ENCODE measurements around the gene MMAB.

The MMAB gene

DNA sequence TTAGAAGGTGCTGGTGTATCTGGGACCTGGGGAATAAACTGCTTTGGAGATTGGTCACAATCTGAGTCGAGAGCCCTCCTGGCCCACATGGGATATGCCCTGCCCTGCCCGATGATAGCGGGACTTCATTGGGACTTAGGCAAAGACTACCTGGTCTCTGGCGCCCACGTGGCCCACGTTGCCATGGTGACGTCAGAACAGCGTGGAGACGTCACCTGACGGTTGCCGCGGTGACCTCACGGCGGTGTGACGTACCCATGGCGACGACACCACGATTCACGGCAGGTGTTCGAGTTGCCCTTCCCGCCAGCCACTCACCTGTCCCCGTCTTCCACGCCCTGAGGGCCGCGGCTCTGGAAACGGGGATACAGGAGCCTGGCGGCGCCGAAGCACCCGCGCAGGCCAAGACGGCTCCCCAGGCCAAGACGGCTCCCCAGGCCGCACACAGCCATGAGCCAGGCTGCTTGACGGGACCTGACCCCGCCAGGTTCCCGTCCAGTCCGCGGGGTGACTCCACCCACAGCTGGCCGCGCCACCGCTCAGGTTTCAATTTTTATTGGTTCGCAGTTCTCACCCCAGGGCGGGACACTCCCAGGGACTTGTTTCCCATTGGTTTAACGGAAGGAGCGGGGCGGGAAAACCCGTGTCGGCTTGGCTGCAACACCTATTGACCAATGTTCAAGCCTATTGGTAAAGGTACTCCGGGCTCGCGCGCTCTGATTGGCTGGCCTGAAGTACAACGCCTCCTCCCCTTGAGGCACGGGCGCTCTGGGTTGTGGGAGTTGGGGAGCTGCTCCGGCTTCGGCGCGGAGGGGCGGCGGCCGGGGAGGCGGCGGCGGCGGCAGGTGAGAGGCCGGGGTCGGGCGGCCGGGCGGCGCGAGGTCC lies at the start of gene MMAB, which contains the start of gene MVK:
Gene MMAB, minus strand, starts transcription at position 476 of the 885 bp plus-strand sequence. Its CDS starts 24 bp downstream, at position 452.
Gene MVK, plus strand, starts transcription at position 766 of the 885 bp plus-strand sequence. CDS start 1,029 bp downstream, outside the sequence.
- peak; percentile 99 for DNase-seq (ENCODE audit: low spot score)

GRCh38 chr12:109621901-109622364 lies 48.6 kb upstream of the MMAB start:
- no peak for DNase-seq (ENCODE audit: low spot score)

DNA sequence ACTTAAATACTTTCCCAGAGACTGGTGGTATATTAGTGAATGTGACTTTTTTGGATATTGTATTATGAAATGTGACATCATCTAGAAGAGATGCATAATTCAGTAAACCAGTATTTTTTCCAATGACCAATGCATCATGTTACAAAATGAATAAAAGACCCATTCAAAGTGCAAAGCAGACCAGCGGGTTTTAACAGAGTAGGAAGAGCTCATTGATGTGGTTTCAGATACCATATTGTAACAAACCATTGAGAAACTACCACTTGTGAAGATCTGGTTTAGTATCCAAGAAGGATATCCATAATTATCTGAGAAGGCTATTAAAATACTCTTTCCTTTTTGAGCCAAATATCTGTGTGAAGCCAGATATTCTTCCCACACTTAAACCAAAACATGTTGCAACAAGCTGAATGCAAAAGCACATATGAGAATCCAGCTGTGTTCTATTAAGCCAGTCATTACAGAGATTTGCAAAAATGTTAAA lies 47.9 kb upstream of the MMAB start:
- peak; percentile 84 for DNase-seq (ENCODE audit: low spot score)

DNA sequence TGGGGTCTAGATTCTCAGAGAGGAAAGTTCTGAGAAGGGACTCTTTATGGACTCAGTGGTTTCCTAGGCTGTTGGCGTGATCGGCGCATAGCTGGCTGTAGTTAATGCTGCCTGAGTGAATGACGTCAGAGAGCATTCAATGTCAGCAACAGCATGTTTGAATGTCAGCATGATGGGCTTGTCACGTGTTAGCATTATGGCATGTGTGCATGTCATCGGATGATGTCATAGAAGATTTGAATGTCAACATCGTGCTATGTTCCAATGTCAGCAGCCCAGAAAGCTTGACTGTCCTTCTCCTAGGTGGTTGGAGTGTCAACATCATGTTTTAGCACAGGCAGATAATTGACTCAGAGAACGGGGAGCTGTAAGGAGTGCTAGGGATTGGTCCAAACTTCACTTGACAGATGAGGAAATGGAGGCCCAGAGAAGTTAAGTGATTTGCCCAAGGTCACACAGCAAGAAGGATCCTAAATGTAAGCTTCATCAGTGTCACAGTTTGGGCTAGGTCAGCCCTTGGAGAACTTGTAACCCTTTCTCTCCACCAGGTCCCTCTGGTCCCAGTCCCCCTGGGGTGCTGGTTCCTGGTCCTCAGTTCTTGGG lies 45.8 kb upstream of the MMAB start:
- no peak for DNase-seq (ENCODE audit: low spot score)

- DNase-seq (ENCODE audit: low spot score) = no peak
Measured at GRCh38 chr12:109618082-109618481, 44.8 kb upstream of the MMAB start.

DNA sequence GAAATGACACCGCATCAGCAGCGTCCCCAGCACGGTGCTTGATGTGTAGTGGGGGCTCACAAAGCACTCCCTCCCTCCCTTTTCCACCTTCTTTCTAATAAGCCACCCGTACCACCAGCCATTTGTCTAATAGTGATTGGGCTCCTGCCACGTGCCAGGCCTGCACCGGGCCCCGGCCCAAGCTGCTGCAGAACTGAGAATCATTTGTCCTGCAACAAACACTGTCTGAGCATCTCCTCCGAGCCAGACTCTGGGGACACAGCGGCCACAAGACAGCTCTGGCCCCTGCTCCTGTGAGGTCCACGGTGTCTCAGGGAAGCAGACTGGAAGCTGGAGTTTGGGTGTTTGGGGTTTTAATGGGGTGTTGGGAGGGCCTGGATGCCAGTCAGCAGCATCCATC lies 44.2 kb upstream of the MMAB start:
- DNase-seq (ENCODE audit: low spot score) = no peak

DNA sequence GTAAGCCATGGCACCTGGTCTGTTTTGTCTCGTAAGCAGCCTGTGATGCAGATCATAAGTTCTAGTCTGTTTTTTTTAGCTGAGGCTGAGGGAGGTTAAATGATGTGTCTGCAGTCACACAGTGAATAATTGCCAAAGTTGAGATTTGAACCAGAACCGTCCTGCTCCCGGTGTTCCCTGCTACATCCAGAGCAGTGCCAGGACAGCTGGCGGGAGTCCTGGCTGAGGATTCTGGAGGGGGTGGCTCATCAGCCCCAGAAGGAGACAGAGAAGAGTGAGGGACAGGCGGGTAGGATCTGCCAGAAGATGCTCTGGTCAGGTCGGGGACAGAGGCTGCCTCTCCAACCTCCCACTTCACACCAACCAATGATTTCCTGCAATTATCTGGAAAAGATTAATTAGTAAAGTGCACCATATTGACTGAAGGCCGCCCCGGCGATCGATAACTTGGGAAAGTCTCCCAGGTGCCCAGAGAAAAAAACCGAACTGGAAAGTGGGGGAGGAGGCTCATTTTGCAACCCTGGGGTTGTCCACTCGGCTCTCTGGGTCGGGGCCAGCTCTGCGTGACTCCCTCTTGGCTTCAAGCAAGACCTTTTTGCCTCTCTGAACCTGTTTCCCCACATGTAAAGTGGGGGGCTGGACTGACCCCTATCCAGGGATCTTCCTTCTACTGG lies 42.4 kb upstream of the MMAB start:
- no peak for DNase-seq (ENCODE audit: low spot score)

DNA sequence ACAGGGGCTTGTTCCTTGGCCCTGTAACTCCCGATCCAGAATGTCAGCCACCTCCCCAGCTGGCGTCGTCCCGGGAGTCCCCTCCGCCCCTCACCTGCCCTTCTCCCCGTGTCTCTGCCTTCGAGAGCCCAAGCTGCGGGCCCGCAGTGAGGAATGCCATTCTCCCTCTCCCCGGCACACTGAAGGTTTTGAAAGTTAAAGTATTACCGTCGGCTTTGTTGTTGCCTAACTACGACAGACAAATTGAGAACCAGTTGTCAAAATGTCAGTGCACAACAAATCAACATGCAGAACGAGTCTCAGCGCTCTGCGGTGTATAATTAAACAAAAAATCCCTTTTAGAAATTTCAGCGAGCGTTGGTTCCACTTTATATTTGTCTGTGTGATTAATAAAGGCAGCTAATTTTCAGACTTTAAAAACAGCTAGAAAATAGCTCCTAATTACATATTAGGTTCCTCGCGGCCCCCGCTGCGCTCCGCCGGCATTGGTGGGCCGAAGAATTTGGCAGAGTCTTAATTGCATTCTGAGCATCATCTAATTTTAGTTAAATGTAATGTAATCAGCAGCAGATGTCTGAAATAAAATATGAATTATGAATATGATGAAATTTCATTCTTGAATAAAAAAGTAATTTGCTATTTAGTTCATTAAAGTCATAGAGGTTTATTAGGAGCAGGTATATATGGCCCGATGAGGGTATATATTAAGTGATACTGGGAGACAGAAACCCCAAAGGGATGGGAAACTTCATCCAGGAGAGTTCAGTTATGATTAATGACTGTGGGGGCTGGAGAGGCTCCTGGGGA lies 40.5 kb upstream of the MMAB start:
- no peak for DNase-seq (ENCODE audit: low spot score)

DNA sequence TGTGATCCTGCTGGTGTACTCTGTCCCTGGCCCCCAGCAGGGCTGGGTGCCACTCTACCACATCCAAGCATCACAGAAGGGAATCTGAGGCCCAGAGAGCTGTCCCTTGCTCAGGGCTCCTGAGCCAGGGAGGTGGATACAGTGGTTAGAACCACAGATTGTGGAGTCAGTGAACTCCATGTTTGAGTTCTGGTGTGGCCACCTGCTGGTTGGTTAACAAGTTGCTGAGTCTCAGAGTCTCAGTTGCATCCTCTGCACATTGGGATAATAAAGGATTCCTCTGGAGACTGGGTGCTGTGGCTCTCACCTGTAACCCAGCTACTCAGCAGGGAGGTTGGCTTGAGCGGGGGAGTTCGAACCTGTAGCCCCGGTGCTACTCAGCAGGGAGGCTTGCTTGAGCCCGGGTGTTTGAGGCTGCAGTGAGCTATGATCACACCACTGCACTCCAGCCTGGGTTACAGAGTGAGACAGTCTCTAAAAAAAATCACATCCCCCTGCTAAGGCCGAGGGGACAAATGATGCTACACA lies 39.7 kb upstream of the MMAB start:
- DNase-seq (ENCODE audit: low spot score) = no peak

- DNase-seq (ENCODE audit: low spot score) = no peak
Measured at GRCh38 chr12:109612003-109612402, 38.7 kb upstream of the MMAB start.

GRCh38 chr12:109611223-109611622 lies 37.9 kb upstream of the MMAB start:
- no peak for DNase-seq (ENCODE audit: low spot score)

GRCh38 chr12:109610523-109610922 lies 37.2 kb upstream of the MMAB start:
- no peak for DNase-seq (ENCODE audit: low spot score)

- no peak for DNase-seq (ENCODE audit: low spot score)
Measured at GRCh38 chr12:109609342-109609741, 36.0 kb upstream of the MMAB start.

DNA sequence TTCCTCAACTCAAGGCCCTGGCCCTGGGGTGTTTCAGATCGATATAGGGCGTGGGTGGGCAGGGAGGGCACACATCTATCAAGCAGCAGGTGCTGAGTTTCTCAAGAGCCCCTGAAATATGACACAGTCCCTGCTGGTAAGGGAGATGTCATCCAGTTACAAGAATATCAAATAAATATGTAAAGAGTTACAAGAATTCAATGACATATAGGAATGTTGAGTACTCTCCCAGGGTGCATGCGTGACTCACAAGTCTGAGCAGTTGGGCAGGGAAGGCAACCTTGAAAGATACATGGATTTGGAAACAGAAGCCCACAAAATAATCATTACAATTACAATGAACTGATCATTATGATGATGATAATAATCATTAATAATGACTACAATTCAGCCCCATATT lies 35.5 kb upstream of the MMAB start:
- DNase-seq (ENCODE audit: low spot score) = no peak

GRCh38 chr12:109608270-109608669 lies 35.0 kb upstream of the MMAB start:
- DNase-seq (ENCODE audit: low spot score) = no peak

GRCh38 chr12:109607618-109608017 lies 34.3 kb upstream of the MMAB start:
- no peak for DNase-seq (ENCODE audit: low spot score)

DNA sequence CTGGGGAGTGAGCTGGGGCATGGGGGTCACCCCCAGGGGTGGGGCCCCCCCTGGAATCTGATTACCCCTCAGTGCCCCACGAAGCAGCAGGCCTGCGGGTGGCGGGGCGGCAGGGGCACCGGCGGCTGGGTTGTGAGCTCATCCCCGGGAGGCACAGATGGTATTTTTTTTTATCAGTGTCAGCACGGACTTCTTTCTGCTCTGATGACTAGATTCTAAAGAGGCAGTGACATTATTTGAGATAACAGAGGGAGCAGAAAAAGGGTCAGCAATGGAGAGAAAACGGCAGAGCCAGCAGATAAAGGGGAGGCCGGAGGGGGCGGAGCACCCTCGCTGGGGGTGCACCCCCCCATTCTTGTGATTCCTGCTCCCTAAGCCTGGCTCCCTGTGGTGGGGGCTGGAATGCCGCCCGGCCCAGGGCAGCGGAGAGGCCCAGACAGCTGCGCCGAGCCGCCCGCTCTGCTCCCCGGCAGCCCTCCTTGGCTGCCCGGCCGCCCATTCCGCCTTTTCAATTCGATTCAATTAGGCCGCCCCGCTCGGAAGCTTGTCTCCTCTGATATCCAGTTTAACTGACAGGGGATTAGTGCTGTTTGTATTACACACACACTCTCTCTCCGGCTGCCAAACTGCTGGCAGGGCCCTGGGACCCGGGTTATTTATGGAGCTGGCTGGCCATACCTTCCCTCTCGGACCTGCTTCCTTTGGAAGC lies 33.2 kb upstream of the MMAB start:
- no peak for DNase-seq (ENCODE audit: low spot score)

DNA sequence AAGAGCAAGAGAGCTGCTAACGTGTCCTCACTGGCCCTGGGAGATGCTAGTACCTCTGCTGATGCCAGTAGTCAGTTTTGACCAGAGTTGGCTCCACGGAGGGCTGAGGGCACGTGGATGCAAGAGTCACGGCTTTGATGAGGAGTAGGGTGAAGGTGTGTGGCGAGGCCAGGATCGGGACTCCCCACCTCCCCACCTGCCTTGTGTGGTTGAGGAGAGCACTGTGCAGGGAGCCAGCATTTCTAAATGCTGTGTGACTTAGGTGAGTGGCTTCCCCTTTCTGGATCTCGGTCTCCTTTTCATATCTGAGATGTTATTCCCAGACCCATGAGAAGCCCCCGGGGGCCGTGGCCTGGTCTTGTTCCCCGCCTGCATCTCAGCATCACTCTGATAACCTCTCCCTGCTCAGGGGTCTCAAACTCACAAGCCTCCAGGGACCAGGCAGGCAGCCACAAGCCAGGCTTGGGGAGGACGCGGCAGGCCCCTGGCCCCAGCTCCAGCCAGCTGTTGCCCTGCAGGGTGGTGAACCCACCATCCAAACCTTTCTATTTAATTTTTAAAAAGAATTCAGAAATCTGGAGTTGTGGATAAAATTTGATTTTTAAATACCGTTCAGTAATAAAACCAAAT lies 32.4 kb upstream of the MMAB start:
- no peak for DNase-seq (ENCODE audit: low spot score)

GRCh38 chr12:109605016-109605415 lies 31.7 kb upstream of the MMAB start:
- no peak for DNase-seq (ENCODE audit: low spot score)

DNA sequence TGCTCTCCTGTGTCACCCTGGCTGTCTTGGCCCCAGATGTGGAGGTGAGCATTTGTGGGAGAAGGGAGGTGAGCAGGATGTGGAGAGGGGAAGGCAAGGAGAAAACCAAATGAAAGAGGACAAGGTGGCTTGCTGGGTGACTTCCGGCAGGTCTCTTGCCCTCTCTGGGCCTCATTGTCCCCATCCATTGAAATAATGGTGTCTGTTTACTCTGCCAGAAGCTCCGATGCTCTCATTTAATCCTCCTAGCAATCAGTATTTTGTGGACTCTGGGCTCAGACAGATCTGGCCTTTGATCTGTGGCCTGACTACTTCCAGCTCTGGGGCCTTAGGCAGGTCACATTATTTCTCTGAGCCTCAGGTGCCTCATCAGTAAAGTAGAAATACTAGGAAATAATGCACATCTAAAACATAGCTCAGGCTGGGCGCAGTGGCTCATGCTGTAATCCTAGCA lies 30.9 kb upstream of the MMAB start:
- no peak for DNase-seq (ENCODE audit: low spot score)
